RCC 7860 (cell line): ENCODE results near the gene NABP2.
"Not testable (repeated sequence)": the region's sequence is repeated elsewhere in the genome, so short reads cannot be mapped to it uniquely, and the experiment has no call there.

ENCODE experiments used
- DNase-seq: peaks from one replicate; pipeline ENCODE4 v3.0.0-alpha.2; 2015; ENCODE audit warnings: low spot score
- FAIRE-seq: peaks from 2 replicates; lab custom pipeline; 2012; peaks lifted over from hg19 to GRCh38; lab: Jason Lieb, UNC

NABP2 gene

GRCh38 chr12:56224102-56224701 is at the start of gene NABP2:
Gene NABP2, plus strand, starts transcription at chr12:56224342. Its CDS starts 515 bp downstream, at chr12:56224857.
- DNase-seq (peak; percentile 92), FAIRE-seq (peak; percentile 86)

- DNase-seq (no peak), FAIRE-seq (no peak)
Observed at GRCh38 chr12:56178347-56178746, 45.8 kb upstream of the NABP2 start.

- FAIRE-seq (no peak), DNase-seq (no peak)
Observed at GRCh38 chr12:56186957-56187356, 37.2 kb upstream of the NABP2 start.

GRCh38 chr12:56188131-56188777 is 35.9 kb upstream of the NABP2 start:
- DNase-seq, result no peak
- no peak for FAIRE-seq

GRCh38 chr12:56188778-56189098 is 35.4 kb upstream of the NABP2 start:
- no peak for DNase-seq
- no peak for FAIRE-seq

- DNase-seq, result peak; percentile 72
- FAIRE-seq, result no peak
Observed at GRCh38 chr12:56189099-56189917, 34.8 kb upstream of the NABP2 start, which contains the start of gene SMARCC2. Gene SMARCC2, minus strand, starts transcription at chr12:56189483. Its CDS starts 22 bp downstream, at chr12:56189461.

GRCh38 chr12:56189918-56190694 is 34.0 kb upstream of the NABP2 start:
- no peak for FAIRE-seq
- DNase-seq, result peak; percentile 81

GRCh38 chr12:56190695-56191155 is 33.4 kb upstream of the NABP2 start:
- no peak for DNase-seq

GRCh38 chr12:56192582-56192981 is 31.6 kb upstream of the NABP2 start:
- no peak for FAIRE-seq

More at GRCh38 chr12:56190695-56191155, 33.4 kb upstream of the NABP2 start:
- FAIRE-seq, result no peak

GRCh38 chr12:56193025-56193578 is 31.0 kb upstream of the NABP2 start:
- peak; percentile 54 for DNase-seq
- peak; percentile 74 for FAIRE-seq

More at GRCh38 chr12:56192582-56192981, 31.6 kb upstream of the NABP2 start:
- DNase-seq, result no peak

GRCh38 chr12:56196818-56197550 is 27.2 kb upstream of the NABP2 start:
- not testable (repeated sequence) for DNase-seq, FAIRE-seq

GRCh38 chr12:56197921-56198635 is 26.1 kb upstream of the NABP2 start:
- FAIRE-seq (no peak), DNase-seq (no peak)

GRCh38 chr12:56198836-56199235 is 25.3 kb upstream of the NABP2 start:
- FAIRE-seq (no peak), DNase-seq (no peak)

GRCh38 chr12:56202366-56202765 is 21.8 kb upstream of the NABP2 start:
- DNase-seq (no peak), FAIRE-seq (no peak)

- no peak for FAIRE-seq
- no peak for DNase-seq
Observed at GRCh38 chr12:56202838-56203237, 21.3 kb upstream of the NABP2 start.

- no peak for DNase-seq
- FAIRE-seq, result no peak
Observed at GRCh38 chr12:56204275-56204674, 19.9 kb upstream of the NABP2 start.

- DNase-seq (no peak), FAIRE-seq (no peak)
Observed at GRCh38 chr12:56205445-56205844, 18.7 kb upstream of the NABP2 start.

- no peak for FAIRE-seq
Observed at GRCh38 chr12:56206452-56207166, 17.5 kb upstream of the NABP2 start.

GRCh38 chr12:56208006-56208405 is 16.1 kb upstream of the NABP2 start:
- FAIRE-seq, result no peak
- DNase-seq, result no peak

More at GRCh38 chr12:56206452-56207166, 17.5 kb upstream of the NABP2 start:
- DNase-seq, result no peak
